Sigmoid colon (tissue), 7 donors: ENCODE data around the gene SUSD6. TPM values are rescaled to one million over a fixed set of nuclear protein-coding genes. Genes with fewer than 3 reads are reported as not detected.

ENCODE experiments used
- DNase-seq: peaks from one replicate; pipeline ENCODE4 v3.0.0-alpha.2; 2019
- H3K27ac ChIP-seq, 4 donors: fragments of 200-600 bp; sonication (generic); one replicate each; pipeline ENCODE4 v1.5.1; 2016 to 2019; ENCODE audit warnings: mild to moderate bottlenecking in 1 of 4
- H3K27me3 ChIP-seq, 3 donors: fragments of 200-600 bp; sonication (generic); one replicate each; pipeline ENCODE4 v1.5.1; 2019; ENCODE audit warnings: mild to moderate bottlenecking in 1 of 3
- H3K36me3 ChIP-seq, 4 donors: fragments of 200-600 bp; sonication (generic); one replicate each; pipeline ENCODE4 v1.5.1; 2016 to 2019
- H3K4me1 ChIP-seq, 4 donors: fragments of 200-600 bp; sonication (generic); one replicate each; pipeline ENCODE4 v1.5.1; 2017 to 2019
- H3K4me3 ChIP-seq, 4 donors: fragments of 200-600 bp; sonication (generic); one replicate each; pipeline ENCODE4 v1.5.1; 2017 to 2019; ENCODE audit warnings: mild to moderate bottlenecking in 2 of 4, moderate library complexity in 1 of 4
- H3K9me3 ChIP-seq, 4 donors: fragments of 200-600 bp in 3 of 4; sonication (generic) in 3 of 4; one replicate each; pipeline versions ENCODE4 v1.5.1 to v1.6.1; 2013 to 2019
- EP300 ChIP-seq, 4 donors: sonication (generic); formaldehyde crosslinking; IDR thresholded peaks; one replicate each; pipeline ENCODE4 v1.6.1; 2017; ENCODE audit warnings: antibody characterized with exemption in 4 of 4
- POLR2A ChIP-seq, 2 donors: fragments of 450-650 bp; IDR thresholded peaks; one replicate each; pipeline ENCODE4 v1.6.1; 2016; ENCODE audit warnings: antibody characterized with exemption in 2 of 2, mild to moderate bottlenecking in 2 of 2, moderate library complexity in 2 of 2
- POLR2AphosphoS5 ChIP-seq, 4 donors: sonication (generic); formaldehyde crosslinking; IDR thresholded peaks; one replicate each; pipeline ENCODE4 v1.6.1; 2017; ENCODE audit warnings: antibody characterized with exemption in 4 of 4
- WGBS, 2 donors: extraction: QIAGEN DNeasy Blood & Tissue Kit; methylation state at CpG; one replicate each; pipeline ENCODE4 v1.1.7; 2013; 5-methylcytosine and 5-hydroxymethylcytosine counted together
- intact Hi-C: fragments of 100-400 bp; cut with DNase I; formaldehyde crosslinking; loops from one replicate; pipeline ENCODE4 v1.15.1; 2023
- polyA plus RNA-seq, 3 donors: library from polyadenylated mRNA; stranded (reverse); fragments of 200-250 nt; gene quantifications; one replicate each; pipeline ENCODE4 v1.2.3, GENCODE V29; 2013
- total RNA-seq, 4 donors: library from RNA; depleted of rRNA; stranded (reverse); fragments of >200 nt; gene quantifications; one replicate each; pipeline ENCODE4 v1.1.0, GENCODE V29; 2016
- TF ChIP-seq, protein P1 (sequence below), 4 experiments: fragments of 450-650 bp in 3 of 4; fragments of 200-600 bp in 1 of 4; IDR thresholded peaks; one replicate each; pipeline ENCODE4 v1.5.1; 2016 to 2019; ENCODE audit warnings: antibody characterized with exemption in 4 of 4, mild to moderate bottlenecking in 3 of 4, moderate library complexity in 2 of 4
- donor health status: healthy with polysubstance abuse.
- donor health status: Bipolar disorder and iron deficiency.
- donor health status: healthy.

Gene SUSD6
- total and polyA plus RNA-seq, 7 donors, result 5.4 to 62.0 (median 13.9) TPM

DNA sequence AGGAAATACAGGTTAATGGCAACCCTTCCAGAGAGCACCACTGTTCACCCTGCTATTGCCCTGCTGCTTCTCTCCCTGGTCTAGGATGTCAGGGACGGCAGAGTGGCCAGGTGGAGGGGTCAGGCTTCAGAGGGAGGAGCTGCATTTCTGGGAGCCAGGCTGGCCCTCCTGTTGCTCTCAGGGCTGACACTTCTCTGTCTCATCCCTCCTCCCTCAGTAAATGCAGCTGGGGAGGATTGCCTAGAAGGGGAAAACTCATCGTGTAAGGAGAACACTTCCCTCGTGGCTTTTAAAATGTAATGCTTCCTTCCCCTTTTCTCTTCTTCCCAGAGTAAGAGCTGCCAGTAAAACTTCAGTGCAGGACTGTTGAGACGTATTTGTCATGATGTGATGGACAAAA is 20.8 kb downstream of the SUSD6 start:
- no peak for DNase-seq
- intact Hi-C loops, result no loop called here
- no peak overlapping the region for H3K27ac ChIP-seq
- H3K9me3 ChIP-seq, result no peaks in the 10 kb centered on the region
- TF ChIP-seq POLR2AphosphoS5 (IDR thresholded peaks at IDR 0.05), result peak in 1 of 4 donors; percentile 17
- TF ChIP-seq EP300 (IDR thresholded peaks at IDR 0.05), result no peak
- 44 to 72% methylated on average over 4 of the region's 4 CpGs for WGBS, 2 donors
- no peak overlapping the region for H3K4me3 ChIP-seq
- peaks cover 0 to 96% (median 84%) of the 10 kb centered on the region in 4 donors for H3K4me1 ChIP-seq
- no peaks in the 10 kb centered on the region for H3K27me3 ChIP-seq
- no peaks in the 10 kb centered on the region for H3K36me3 ChIP-seq

- no peak overlapping the region for H3K4me3 ChIP-seq
- H3K4me1 ChIP-seq, result peaks cover 0 to 97% (median 87%) of the 10 kb centered on the region in 4 donors
- no peaks in the 10 kb centered on the region for H3K9me3 ChIP-seq
- H3K27me3 ChIP-seq, result no peaks in the 10 kb centered on the region
- H3K27ac ChIP-seq, result peak overlapping the region in 1 of 4 donors; percentile 22
- intact Hi-C loops, result no loop called here
- WGBS, 2 donors, result 86 to 90% methylated on average over 6 of the region's 6 CpGs
- no peaks in the 10 kb centered on the region for H3K36me3 ChIP-seq
- TF ChIP-seq EP300 (IDR thresholded peaks at IDR 0.05) (no peak), POLR2AphosphoS5 (IDR thresholded peaks at IDR 0.05) (no peak), POLR2A (IDR thresholded peaks at IDR 0.05) (no peak)
- TF ChIP-seq, protein P1, sequence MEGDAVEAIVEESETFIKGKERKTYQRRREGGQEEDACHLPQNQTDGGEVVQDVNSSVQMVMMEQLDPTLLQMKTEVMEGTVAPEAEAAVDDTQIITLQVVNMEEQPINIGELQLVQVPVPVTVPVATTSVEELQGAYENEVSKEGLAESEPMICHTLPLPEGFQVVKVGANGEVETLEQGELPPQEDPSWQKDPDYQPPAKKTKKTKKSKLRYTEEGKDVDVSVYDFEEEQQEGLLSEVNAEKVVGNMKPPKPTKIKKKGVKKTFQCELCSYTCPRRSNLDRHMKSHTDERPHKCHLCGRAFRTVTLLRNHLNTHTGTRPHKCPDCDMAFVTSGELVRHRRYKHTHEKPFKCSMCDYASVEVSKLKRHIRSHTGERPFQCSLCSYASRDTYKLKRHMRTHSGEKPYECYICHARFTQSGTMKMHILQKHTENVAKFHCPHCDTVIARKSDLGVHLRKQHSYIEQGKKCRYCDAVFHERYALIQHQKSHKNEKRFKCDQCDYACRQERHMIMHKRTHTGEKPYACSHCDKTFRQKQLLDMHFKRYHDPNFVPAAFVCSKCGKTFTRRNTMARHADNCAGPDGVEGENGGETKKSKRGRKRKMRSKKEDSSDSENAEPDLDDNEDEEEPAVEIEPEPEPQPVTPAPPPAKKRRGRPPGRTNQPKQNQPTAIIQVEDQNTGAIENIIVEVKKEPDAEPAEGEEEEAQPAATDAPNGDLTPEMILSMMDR (IDR thresholded peaks at IDR 0.05), result no peak
- DNase-seq, result no peak
Observed at GRCh38 chr14:69632593-69633151, 21.3 kb downstream of the SUSD6 start.

- peaks cover 0 to 98% (median 92%) of the 10 kb centered on the region in 4 donors for H3K4me1 ChIP-seq
- H3K4me3 ChIP-seq, result no peak overlapping the region
- peak overlapping the region in 1 of 4 donors; percentile 22 for H3K27ac ChIP-seq
- 39 to 51% methylated on average over 4 of the region's 4 CpGs for WGBS, 2 donors
- no peaks in the 10 kb centered on the region for H3K36me3 ChIP-seq
- TF ChIP-seq POLR2AphosphoS5 (IDR thresholded peaks at IDR 0.05) (no peak), POLR2A (IDR thresholded peaks at IDR 0.05) (no peak), EP300 (IDR thresholded peaks at IDR 0.05) (no peak)
- TF ChIP-seq, protein P1 (IDR thresholded peaks at IDR 0.05), result no peak
- no peaks in the 10 kb centered on the region for H3K9me3 ChIP-seq
- DNase-seq, result no peak
- H3K27me3 ChIP-seq, result no peaks in the 10 kb centered on the region
- intact Hi-C loops, result no loop called here
Observed at GRCh38 chr14:69633238-69633637, 21.8 kb downstream of the SUSD6 start.

GRCh38 chr14:69635981-69636639 is 24.7 kb downstream of the SUSD6 start:
- TF ChIP-seq POLR2AphosphoS5 (IDR thresholded peaks at IDR 0.05) (no peak), POLR2A (IDR thresholded peaks at IDR 0.05) (no peak), EP300 (IDR thresholded peaks at IDR 0.05) (no peak)
- TF ChIP-seq, protein P1 (IDR thresholded peaks at IDR 0.05), result no peak
- Histone ChIP-seq H3K27ac (peak overlapping the region; percentile 12 to 64 (median 60)), H3K9me3 (no peaks in the 10 kb centered on the region), H3K36me3 (no peaks in the 10 kb centered on the region), H3K27me3 (no peaks in the 10 kb centered on the region), H3K4me3 (no peak overlapping the region), H3K4me1 (peaks cover 0 to 81% (median 76%) of the 10 kb centered on the region in 4 donors)
- DNase-seq, result no peak
- intact Hi-C loops, result no loop called here
- 58 to 82% methylated on average over 4 of the region's 4 CpGs for WGBS, 2 donors

DNA sequence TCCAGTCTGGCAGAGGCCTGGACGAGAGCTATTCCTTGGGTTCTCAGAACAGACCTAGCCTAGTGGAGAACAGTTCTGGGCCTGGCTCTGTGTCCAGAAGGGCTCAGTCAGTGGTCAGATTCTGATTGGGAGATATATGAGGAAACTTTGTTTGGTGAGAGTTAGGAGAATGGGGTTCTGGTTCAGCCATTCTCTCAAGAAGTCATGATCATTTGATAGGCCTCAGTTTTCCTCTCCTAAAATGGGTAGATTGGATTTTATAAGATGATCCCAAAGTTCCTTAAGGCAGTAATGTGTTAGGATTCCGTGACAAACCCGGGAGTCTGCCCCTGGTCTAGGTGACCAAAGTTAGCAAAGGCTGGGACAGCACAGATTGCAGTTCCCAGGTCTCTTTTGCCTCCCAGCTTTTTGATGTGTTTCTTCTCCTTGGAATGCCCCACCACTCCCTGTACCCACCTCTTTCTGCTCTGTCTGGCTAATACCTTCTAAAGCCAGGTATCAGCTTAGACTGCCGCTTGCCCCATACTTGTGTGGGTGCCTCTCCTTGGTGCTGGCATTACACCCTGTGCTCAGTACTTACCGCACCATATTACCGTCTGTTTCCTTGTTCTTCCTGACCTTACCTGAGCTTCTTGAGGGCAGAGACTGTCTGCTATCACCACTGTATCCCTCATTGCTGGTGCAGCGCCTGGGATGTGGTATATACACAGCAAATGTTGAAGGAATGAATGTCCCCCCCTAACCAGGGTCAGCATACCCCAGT is 25.5 kb downstream of the SUSD6 start:
- H3K27ac ChIP-seq, result peak overlapping the region; percentile 19 to 64 (median 60)
- H3K4me1 ChIP-seq, result peaks cover 0 to 73% (median 69%) of the 10 kb centered on the region in 4 donors
- TF ChIP-seq, protein P1 (IDR thresholded peaks at IDR 0.05), result no peak
- intact Hi-C loops, result no loop called here
- no peak overlapping the region for H3K4me3 ChIP-seq
- no peak for DNase-seq
- H3K27me3 ChIP-seq, result no peaks in the 10 kb centered on the region
- WGBS, 2 donors, result 72 to 81% methylated on average over 7 of the region's 7 CpGs
- no peaks in the 10 kb centered on the region for H3K9me3 ChIP-seq
- no peaks in the 10 kb centered on the region for H3K36me3 ChIP-seq
